Activated CD4-positive, alpha-beta T cell treated with anti-CD3 and anti-CD28 coated beads, Interleukin-2, Interleukin-4, amounts not matched to agents 100 ng/mL and 50 ng/mL, durations not matched to agents 16 hours and 8 hours (primary cell): Measurements from ENCODE around the gene HS3ST4.

Experiments used
- DNase-seq: peaks from one replicate; pipeline ENCODE4 v3.0.0-alpha.2; 2020; ENCODE audit warnings: low spot score

HS3ST4 gene

GRCh38 chr16:26108836-26109505 is 417.2 kb downstream of the HS3ST4 start:
- no peak for DNase-seq

GRCh38 chr16:26111900-26112299 is 420.1 kb downstream of the HS3ST4 start:
- no peak for DNase-seq

- no peak for DNase-seq
Observed at GRCh38 chr16:26118575-26118974, 426.8 kb downstream of the HS3ST4 start.

GRCh38 chr16:26120729-26121128 is 429.0 kb downstream of the HS3ST4 start:
- DNase-seq: no peak

GRCh38 chr16:26128296-26128695 is 436.5 kb downstream of the HS3ST4 start:
- no peak for DNase-seq

GRCh38 chr16:26129997-26130396 is 438.2 kb downstream of the HS3ST4 start:
- DNase-seq: no peak

GRCh38 chr16:26133416-26134093 is 441.8 kb downstream of the HS3ST4 start:
- DNase-seq: no peak

- DNase-seq: no peak
Observed at GRCh38 chr16:26134588-26134987, 442.8 kb downstream of the HS3ST4 start.

GRCh38 chr16:26137956-26138355 is 446.2 kb downstream of the HS3ST4 start:
- DNase-seq: no peak

- no peak for DNase-seq
Observed at GRCh38 chr16:26139091-26139490, 447.3 kb downstream of the HS3ST4 start.

GRCh38 chr16:26139884-26140283 is 448.1 kb downstream of the HS3ST4 start:
- no peak for DNase-seq

GRCh38 chr16:26149364-26150190 is 457.8 kb downstream of the HS3ST4 start:
- no peak for DNase-seq

- DNase-seq: no peak
Observed at GRCh38 chr16:26155221-26155620, 463.5 kb downstream of the HS3ST4 start.

- no peak for DNase-seq
Observed at GRCh38 chr16:26157319-26157718, 465.6 kb downstream of the HS3ST4 start.

GRCh38 chr16:26158142-26158759 is 466.5 kb downstream of the HS3ST4 start:
- DNase-seq: no peak

- DNase-seq: no peak
Observed at GRCh38 chr16:26161461-26162180, 469.9 kb downstream of the HS3ST4 start.

- no peak for DNase-seq
Observed at GRCh38 chr16:26169473-26169872, 477.7 kb downstream of the HS3ST4 start.

GRCh38 chr16:26175944-26176343 is 484.2 kb downstream of the HS3ST4 start:
- DNase-seq: no peak

GRCh38 chr16:26177438-26177837 is 485.7 kb downstream of the HS3ST4 start:
- no peak for DNase-seq

- DNase-seq: no peak
Observed at GRCh38 chr16:26178298-26178697, 486.5 kb downstream of the HS3ST4 start.

GRCh38 chr16:26186091-26186615 is 494.4 kb downstream of the HS3ST4 start:
- no peak for DNase-seq
